Prostate gland (tissue), 2 donors: ENCODE results near the gene TGFBR3.

Experiments
- POLR2A ChIP-seq: fragments of 450-650 bp; IDR thresholded peaks from one replicate; pipeline ENCODE4 v1.6.1; 2016; ENCODE audit warnings: antibody characterized with exemption, mild to moderate bottlenecking
- POLR2AphosphoS5 ChIP-seq: sonication (generic); formaldehyde crosslinking; IDR thresholded peaks from one replicate; pipeline ENCODE4 v1.6.1; 2017; ENCODE audit warnings: antibody characterized with exemption
- TF ChIP-seq, protein P1 (sequence below), 4 experiments: fragments of 200-600 bp in 2 of 4; fragments of 450-650 bp in 2 of 4; sonication (generic) in 2 of 4; IDR thresholded peaks; 1 replicate in 3 of 4; 2 replicates in 1 of 4; pipeline ENCODE4 v1.5.1; 2016 to 2019; ENCODE audit warnings: antibody characterized with exemption in 4 of 4, mild to moderate bottlenecking in 2 of 4, moderate library complexity in 2 of 4

DNA sequence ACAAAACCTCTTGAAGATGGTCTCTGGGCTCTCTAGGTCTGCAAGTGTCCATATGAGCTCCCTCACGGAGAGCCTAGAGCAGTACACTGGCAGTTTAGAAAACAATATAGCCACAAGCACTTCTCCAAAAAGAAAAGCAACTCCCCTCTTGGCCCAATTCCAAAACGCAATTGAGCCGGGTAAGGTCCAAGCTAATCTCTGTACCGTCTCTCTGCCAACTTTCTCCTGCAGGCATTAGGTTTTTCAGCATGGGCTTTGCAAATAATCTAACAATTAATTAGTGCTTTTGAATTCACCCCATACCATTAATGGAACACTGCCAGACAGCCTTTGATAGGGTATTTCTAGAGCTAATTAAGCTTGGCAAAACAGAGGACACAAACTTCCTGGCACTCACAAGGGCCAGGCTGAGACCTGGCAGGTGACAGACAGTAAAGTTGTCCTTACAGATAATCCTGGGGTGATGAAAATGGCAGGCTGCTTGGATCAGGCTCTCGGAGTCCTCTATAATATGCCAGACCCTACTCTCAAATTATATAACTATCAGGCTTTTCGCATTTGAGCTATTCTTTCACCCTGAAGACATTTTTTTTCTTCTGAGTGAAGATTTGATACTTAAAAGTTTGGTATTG is 39.8 kb downstream of the TGFBR3 start:
- TF ChIP-seq, protein P1, sequence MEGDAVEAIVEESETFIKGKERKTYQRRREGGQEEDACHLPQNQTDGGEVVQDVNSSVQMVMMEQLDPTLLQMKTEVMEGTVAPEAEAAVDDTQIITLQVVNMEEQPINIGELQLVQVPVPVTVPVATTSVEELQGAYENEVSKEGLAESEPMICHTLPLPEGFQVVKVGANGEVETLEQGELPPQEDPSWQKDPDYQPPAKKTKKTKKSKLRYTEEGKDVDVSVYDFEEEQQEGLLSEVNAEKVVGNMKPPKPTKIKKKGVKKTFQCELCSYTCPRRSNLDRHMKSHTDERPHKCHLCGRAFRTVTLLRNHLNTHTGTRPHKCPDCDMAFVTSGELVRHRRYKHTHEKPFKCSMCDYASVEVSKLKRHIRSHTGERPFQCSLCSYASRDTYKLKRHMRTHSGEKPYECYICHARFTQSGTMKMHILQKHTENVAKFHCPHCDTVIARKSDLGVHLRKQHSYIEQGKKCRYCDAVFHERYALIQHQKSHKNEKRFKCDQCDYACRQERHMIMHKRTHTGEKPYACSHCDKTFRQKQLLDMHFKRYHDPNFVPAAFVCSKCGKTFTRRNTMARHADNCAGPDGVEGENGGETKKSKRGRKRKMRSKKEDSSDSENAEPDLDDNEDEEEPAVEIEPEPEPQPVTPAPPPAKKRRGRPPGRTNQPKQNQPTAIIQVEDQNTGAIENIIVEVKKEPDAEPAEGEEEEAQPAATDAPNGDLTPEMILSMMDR (IDR thresholded peaks at IDR 0.05): no peak
- TF ChIP-seq POLR2A: no peak
- TF ChIP-seq POLR2AphosphoS5: peak; percentile 26
